Breast epithelium (tissue), 3 donors: ENCODE measurements around the gene SNX9.

Experiments used
- CTCF ChIP-seq, 3 donors: fragments of 450-650 bp; IDR thresholded peaks; one replicate each; pipeline ENCODE4 v1.5.1; 2016 to 2017; ENCODE audit warnings: antibody characterized with exemption in 3 of 3, mild to moderate bottlenecking in 3 of 3, moderate library complexity in 3 of 3
- POLR2A ChIP-seq: fragments of 450-650 bp; IDR thresholded peaks from one replicate; pipeline ENCODE4 v1.6.1; 2016; ENCODE audit warnings: antibody characterized with exemption, mild to moderate bottlenecking, moderate library complexity
- POLR2AphosphoS5 ChIP-seq, 3 donors: sonication (generic); formaldehyde crosslinking; IDR thresholded peaks; one replicate each; pipeline ENCODE4 v1.6.1; 2017; ENCODE audit warnings: antibody characterized with exemption in 3 of 3

GRCh38 chr6:157951828-157952227 is 128.8 kb downstream of the SNX9 start:
- no peak for TF ChIP-seq CTCF (IDR thresholded peaks at IDR 0.05)
- TF ChIP-seq POLR2A = no peak
- TF ChIP-seq POLR2AphosphoS5 (IDR thresholded peaks at IDR 0.05) = no peak
